ENCODE results near the gene SLC25A21.

SLC25A21 gene

DNA sequence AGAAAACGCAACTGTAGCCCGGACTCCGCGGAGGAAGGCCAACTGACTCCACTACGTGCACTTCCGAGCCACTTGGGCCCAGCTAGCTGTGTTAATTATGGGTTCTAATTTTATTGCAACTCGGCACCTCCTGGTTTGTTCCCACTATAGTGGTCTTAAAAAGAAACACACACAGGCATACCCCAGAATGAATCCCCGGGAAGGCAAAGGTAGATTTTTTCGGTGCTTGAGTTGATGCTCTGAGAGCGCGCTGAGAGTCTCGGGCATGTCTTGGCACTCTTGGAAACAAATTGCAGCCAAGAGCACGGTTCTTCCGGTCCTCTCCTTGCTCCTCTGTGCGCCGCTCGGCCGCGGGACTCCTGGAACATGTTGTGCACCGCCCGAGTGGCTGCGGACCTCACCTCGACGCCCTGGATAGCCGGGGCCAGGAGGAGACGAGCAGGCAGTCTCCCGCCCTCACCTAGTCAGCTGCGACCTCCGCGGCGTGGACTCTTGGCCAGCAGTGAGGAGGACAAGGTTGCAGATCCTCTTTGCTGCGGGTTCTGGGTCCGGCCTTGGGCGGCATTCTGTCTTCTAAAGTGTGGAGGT lies 517.5 kb downstream of the SLC25A21 start:
- no peak for TF ChIP-seq CTCF (IDR thresholded peaks at IDR 0.05; ENCODE audit: extremely low read depth, missing control alignments)
- DNase-seq (ENCODE audit: low spot score) = no peak

GRCh38 chr14:36653962-36654793 lies 518.2 kb downstream of the SLC25A21 start:
- no peak for TF ChIP-seq CTCF (IDR thresholded peaks at IDR 0.05; ENCODE audit: extremely low read depth, missing control alignments)
- no peak for DNase-seq (ENCODE audit: low spot score)

GRCh38 chr14:36653413-36653812 lies 519.0 kb downstream of the SLC25A21 start:
- no peak for TF ChIP-seq CTCF (IDR thresholded peaks at IDR 0.05; ENCODE audit: extremely low read depth, missing control alignments)
- DNase-seq (ENCODE audit: low spot score) = no peak

DNA sequence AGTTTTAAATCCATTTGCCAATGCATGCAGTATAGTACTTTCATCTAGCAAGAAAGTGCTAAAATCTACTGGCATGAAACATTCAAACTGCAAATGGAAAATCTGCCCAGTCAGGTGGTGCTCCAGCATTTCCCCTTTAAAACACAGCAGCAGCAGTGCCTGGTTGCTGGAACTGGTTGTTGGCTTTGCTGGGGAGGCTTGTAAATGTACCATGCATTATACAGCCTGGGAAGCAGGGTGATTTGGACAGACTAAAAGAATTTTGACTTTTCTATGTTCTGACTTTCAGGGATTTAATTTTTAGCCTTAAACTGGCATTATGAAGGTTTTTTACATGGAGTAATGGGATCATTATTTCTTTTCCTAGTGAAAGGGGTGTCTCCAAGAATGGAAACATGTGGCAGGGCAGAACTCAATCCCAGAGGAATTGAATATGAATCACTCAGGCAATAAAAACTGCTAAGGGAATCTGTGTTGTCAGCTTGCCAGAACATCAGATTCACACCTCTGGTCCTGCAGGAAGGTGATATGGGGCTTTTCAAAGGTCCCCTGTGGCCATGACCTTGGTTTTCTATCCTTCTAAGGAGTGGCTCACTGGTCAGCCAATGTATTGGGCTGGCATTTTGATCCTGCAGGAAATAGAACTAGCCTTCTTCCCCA lies 519.7 kb downstream of the SLC25A21 start:
- no peak for TF ChIP-seq CTCF (IDR thresholded peaks at IDR 0.05; ENCODE audit: extremely low read depth, missing control alignments)
- no peak for DNase-seq (ENCODE audit: low spot score)

DNA sequence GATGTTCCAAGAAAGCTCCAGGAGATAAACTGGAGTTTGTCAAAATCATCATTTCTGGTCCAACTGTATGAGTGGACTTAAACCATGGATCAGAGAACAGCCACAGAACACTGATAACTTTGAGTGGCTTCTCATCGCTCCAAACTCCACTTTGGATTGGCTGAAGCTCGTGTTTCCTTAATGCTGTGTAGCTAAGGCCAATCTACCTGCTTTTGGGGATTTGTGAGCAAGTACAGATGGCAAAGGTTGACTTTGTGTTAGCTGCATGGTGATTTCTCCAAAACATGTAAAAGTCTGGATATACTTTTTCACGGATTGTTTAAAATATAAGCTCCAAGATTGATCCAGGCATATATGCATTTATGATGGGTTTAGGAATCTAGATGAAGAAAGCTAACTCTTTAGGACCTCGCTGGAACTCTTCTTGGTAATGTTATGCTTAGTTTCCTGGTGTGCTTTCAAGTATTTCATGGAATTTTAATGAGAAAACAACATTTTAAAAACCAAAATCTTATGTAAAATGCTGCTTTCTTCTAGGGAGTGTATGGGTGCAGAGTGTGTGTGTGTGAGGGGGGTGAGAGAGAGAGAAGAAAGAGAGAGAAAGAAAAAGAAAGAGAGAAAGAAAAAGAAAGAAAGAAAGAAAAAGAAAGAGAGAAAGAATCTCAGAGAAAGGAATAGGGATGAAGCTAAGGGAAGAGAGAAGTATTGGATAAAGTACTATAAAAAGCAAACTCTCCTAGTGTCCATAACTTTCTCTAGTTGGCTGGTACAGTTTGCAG lies 522.3 kb downstream of the SLC25A21 start:
- TF ChIP-seq CTCF (IDR thresholded peaks at IDR 0.05; ENCODE audit: extremely low read depth, missing control alignments) = no peak
- DNase-seq (ENCODE audit: low spot score) = no peak

DNA sequence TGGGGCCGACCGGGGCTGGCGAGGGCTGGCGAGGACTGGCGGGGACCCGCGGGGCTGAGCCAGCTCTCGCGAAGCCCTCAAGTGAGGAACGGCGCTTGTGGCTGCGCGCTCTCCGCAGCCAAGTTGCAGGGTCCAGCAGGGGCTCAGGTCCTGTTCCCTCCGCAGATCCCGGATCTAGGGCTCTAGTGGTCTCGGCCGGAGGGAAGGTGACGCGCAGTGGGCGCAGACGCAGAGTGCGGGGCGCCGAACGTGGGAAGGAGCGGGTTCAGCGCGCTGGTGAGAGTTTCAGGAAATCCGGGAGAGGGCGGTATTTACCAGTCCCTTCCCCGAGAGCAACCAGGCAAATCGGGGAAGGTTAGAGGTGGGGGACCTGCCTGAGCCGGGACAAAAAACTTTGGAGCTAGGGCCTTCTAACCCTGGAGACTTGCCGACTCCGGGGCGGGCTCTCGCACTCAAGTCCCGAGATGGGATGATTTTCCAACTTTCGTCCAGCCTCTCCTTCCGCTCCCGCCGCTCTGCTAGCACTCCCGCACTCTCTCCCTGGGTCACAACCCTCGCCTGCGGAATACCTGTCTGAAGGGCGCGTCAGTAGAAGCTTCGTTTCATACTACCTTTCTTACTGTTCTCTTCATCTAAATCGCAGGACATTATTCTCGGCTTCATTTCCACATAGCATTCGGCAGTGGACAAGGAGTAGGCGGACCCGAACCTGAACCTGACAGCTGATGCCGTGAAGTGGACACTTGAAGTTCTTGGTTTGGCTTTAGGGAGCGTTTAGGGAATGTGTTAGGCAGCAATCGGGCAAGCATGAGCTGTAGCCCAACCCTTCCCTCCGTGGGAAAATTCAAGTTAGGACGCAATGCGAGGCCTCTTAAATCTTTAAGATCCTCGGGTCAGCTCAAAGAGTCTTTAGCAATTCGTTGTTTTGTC lies 524.3 kb downstream of the SLC25A21 start:
- no peak for TF ChIP-seq CTCF (IDR thresholded peaks at IDR 0.05; ENCODE audit: extremely low read depth, missing control alignments)
- DNase-seq (ENCODE audit: low spot score) = no peak

Data from GM20000 (cell line).